Nephron progenitor cell (in vitro differentiated cells): ENCODE results near the gene MTARC1.

Experiments used
- DNase-seq: peaks from one replicate; pipeline ENCODE4 v3.0.0; 2021
- H3K27ac Mint-ChIP-seq: 2 replicates; pipeline ENCODE4 v1.8.0; 2021; ENCODE audit warnings: mild to moderate bottlenecking, moderate library complexity, mixed read lengths
- H3K27me3 Mint-ChIP-seq: 2 replicates; pipeline ENCODE4 v1.8.0; 2021; ENCODE audit warnings: mild to moderate bottlenecking, low read depth, mixed read lengths; ENCODE audit not compliant: poor library complexity
- H3K36me3 Mint-ChIP-seq: 2 replicates; pipeline ENCODE4 v1.8.0; 2021; ENCODE audit warnings: low read depth, mixed read lengths
- H3K4me1 Mint-ChIP-seq: 2 replicates; pipeline ENCODE4 v1.8.0; 2021; ENCODE audit warnings: mixed read lengths
- H3K4me3 Mint-ChIP-seq: 2 replicates; pipeline ENCODE4 v1.8.0; 2021; ENCODE audit warnings: mild to moderate bottlenecking, moderate library complexity, mixed read lengths
- H3K9me3 Mint-ChIP-seq: 2 replicates; pipeline ENCODE4 v1.8.0; 2021; ENCODE audit warnings: mild to moderate bottlenecking, moderate library complexity, mixed read lengths
- CTCF ChIP-seq: fragments of 200-600 bp; sonication (generic); IDR thresholded peaks from 2 replicates; pipeline ENCODE4 v1.5.0; 2021; ENCODE audit warnings: antibody characterized with exemption

Gene MTARC1

DNA sequence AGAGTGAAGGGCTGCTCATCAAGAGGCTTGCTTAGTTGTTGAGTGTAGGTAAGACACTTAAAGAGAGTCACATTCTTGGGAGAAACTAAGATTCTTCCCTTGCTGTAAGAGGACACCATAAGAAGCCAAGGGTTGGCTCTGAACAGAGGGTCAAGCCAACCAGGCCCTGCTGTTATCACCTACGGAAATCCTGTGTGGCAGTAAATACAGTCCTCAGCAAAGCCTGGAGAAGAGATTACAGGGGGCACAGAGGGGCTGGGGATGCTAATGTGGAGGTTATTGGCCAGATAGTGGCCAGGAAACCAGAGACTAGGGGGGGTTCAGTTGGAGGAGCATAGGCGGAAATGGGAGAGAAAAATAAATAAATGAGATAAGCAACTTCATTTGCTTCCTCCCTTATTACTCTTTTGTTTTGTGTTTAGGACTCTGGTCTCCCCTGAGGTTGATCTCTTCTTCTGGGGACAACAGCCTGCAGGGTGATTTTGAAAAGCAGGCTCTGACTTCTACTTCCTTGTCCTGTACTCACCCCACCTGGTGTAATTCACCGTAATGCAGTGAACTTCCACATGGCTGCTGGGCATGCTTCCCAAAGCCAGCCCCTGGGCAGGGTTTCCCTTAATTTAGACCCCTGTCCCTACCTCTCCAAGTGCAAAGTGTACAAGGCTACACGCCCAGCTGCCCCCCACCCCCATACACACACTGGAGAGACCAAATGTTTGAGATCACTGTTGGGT lies 40.9 kb downstream of the MTARC1 start:
- peaks cover 7% of the 10 kb centered on the region for H3K9me3 Mint-ChIP-seq
- peak overlapping the region; percentile 81 for H3K27ac Mint-ChIP-seq
- peaks cover 6% of the 10 kb centered on the region for H3K27me3 Mint-ChIP-seq
- H3K4me1 Mint-ChIP-seq: peaks cover 18% of the 10 kb centered on the region
- H3K36me3 Mint-ChIP-seq: no peaks in the 10 kb centered on the region
- H3K4me3 Mint-ChIP-seq: no peak overlapping the region
- no peak for DNase-seq
- no peak for TF ChIP-seq CTCF

DNA sequence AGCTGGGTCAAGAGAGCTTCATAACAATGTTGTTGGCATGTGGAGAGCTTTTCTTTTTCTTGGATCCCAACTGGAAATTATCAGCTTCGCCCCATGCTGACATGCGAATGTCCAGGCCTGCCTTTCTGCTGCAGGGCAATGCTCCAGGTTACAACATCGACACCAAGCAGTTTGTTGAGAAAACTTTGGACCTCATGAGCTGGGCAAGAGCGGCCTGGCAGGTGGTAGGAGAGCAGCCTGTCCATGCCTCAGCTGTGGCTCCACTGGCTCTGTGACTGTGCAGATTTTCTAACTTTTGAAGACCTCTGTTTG lies 41.4 kb downstream of the MTARC1 start:
- H3K4me3 Mint-ChIP-seq: no peak overlapping the region
- peaks cover 7% of the 10 kb centered on the region for H3K9me3 Mint-ChIP-seq
- TF ChIP-seq CTCF: no peak
- no peak for DNase-seq
- no peaks in the 10 kb centered on the region for H3K36me3 Mint-ChIP-seq
- no peak overlapping the region for H3K27ac Mint-ChIP-seq
- H3K27me3 Mint-ChIP-seq: peaks cover 6% of the 10 kb centered on the region
- H3K4me1 Mint-ChIP-seq: peaks cover 18% of the 10 kb centered on the region

DNA sequence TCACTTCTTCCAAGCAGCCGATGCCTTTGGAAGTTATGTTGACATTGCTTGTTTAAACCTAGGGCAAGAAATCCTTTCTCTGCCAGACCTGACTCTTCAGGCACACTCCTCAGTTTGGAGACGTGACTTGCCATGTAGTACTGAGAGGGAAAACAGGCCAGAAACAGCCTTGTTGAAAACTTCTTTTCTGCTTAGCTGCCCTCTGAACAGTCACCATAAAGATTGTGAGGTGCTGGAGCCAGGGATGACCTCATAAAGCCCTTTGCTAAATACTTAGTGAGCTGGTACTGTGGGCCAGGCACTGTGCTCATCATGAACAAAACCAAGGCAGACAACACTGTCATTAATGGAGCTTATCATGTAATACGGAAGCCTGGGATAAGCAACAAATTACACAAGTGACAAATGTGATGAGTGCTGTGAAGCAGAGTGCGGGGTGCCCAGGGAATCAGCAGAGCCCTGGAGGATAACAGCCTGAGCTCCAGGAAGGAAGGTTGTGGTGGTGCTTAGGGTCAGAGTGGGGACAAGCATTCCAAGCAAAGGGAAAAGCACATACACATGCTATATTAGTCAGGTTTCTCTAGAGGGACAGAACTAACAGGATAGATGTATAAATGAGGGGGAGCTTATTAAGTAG lies 42.4 kb downstream of the MTARC1 start:
- Mint-ChIP-seq H3K9me3 (peaks cover 7% of the 10 kb centered on the region), H3K4me1 (peaks cover 15% of the 10 kb centered on the region), H3K27me3 (peaks cover 6% of the 10 kb centered on the region), H3K36me3 (no peaks in the 10 kb centered on the region), H3K4me3 (no peak overlapping the region), H3K27ac (peak overlapping the region; percentile 21)
- no peak for TF ChIP-seq CTCF
- no peak for DNase-seq

GRCh38 chr1:220833436-220833835 lies 46.7 kb downstream of the MTARC1 start:
- Mint-ChIP-seq H3K27me3 (peaks cover 4% of the 10 kb centered on the region), H3K36me3 (no peaks in the 10 kb centered on the region), H3K4me1 (no peaks in the 10 kb centered on the region), H3K27ac (no peak overlapping the region), H3K4me3 (no peak overlapping the region), H3K9me3 (peaks cover 7% of the 10 kb centered on the region)
- no peak for TF ChIP-seq CTCF
- DNase-seq: no peak

DNA sequence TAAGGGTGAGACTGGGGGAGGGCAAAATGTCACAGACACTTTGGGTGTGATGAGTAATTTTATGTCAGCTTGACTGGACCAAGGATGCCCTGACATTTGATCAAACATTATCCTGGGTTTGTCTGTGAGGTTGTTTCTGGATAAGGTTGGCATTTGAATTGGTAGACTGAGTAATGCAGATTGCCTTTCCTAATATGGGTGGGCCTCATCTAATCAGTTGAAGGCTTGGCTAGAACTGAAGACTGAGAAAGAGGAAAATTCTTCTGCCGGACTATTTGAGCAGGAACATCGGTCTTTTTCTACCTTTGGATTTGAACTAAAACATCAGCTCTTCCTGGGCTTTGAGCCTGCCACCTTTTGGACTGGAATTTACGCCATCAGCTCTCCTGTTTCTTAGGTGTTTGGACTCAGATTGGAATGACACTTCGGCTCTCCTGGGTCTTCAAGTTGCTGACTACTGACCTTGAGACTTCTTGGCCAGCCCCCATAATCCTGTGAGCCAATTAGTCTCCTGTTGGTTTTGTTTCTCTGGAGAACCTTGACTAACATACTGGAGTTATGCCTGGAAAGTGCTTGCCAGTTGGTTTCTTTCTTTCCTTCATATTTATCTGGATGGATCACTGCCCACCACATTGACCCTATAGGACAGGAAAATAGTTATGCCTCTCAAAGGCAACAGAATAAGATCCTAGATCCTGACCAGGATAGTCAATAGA lies 47.6 kb downstream of the MTARC1 start:
- no peak for DNase-seq
- Mint-ChIP-seq H3K27me3 (no peaks in the 10 kb centered on the region), H3K27ac (no peak overlapping the region), H3K36me3 (no peaks in the 10 kb centered on the region), H3K4me1 (no peaks in the 10 kb centered on the region), H3K9me3 (peaks cover 7% of the 10 kb centered on the region), H3K4me3 (no peak overlapping the region)
- no peak for TF ChIP-seq CTCF
